GM10847 (cell line): ENCODE data around the gene HOOK1.

Experiments used
- POLR2A ChIP-seq: IDR thresholded peaks from 2 replicates; pipeline ENCODE4 v1.6.1; 2011; ENCODE audit not compliant: insufficient read length; ENCODE audit errors: extremely low read depth

HOOK1 gene

GRCh38 chr1:59804301-59804700 lies 10.4 kb upstream of the HOOK1 start:
- TF ChIP-seq POLR2A: no peak

DNA sequence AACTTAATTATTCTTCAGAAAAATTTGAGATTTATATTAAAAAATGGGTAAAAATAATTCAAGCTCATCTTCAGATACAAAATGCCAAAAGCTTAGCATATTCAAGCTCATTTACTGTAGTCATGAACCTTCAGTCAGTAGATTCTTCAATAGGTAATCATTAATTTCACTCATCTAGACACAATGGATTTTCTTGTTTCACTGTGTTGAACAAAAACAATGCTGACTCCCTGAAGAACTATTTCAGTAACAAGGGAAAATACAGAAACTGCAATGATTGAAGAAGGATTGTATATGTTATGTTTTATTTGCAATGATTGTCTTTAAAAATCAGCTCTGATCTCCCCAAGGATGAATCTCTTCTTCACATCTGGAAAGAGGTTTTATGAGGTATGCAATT lies 9.2 kb upstream of the HOOK1 start:
- TF ChIP-seq POLR2A: no peak

GRCh38 chr1:59814180-59814900 lies 409 bp upstream of the HOOK1 start:
- peak; percentile 68 for TF ChIP-seq POLR2A

DNA sequence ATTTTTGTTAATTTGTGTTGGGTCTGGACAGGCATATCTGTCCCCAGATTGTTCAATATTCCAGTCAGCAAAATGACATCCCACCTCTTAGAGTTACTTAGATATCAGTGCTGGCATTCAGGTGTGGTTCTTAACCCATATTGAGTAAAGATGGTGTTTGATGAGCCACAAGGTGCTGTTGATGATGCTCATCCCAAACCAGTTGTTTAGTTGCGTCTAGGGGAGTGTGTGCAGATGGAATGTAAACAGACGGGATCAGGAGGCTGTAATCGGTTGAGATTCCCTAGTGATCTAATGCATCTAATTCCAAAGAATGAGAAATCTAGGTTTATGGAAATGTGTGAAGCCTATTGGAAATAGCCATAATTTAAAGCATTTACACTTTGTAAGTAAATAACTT lies 1.1 kb downstream of the HOOK1 start:
- TF ChIP-seq POLR2A: no peak

GRCh38 chr1:59816318-59816878 lies 1.6 kb downstream of the HOOK1 start:
- no peak for TF ChIP-seq POLR2A

DNA sequence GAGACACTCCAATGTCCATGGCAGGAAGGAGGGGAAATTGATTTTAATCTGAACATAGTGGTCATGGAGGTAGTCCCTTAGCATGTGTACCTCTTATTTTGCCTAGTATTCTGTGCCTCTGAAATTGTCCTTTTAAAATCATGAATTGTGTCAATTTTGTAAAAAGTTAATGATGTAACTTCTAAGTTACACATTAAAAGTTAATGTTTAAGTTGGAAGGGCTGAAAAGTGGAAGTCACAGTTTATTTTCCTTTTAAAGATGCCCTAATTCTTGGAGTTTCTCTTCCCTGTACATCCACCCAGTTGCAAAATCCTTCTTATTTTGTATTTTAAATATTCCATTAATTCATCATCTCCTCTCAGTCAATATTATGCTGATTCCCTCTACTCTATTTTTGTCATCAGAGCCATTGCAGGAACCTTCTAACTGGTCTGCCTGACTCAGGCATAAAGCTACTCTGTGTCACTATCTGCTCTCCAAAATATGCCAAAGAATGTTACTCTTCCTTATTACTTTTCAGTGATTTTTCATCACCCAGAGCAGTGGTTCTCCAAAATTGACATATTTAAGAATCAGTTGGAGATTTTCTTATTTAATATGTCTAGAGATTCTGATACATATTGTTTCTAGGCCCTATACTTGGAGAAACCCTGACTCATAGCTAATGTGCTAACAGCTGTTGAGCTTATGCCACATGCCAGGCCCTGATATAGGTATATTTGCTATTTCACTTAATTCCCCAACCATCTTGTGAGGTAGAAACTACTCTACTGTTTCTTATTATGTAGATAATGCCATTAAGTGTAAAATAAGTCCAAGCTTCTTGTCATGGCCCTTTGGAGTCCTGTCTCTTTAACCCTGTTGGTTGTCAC lies 5.1 kb downstream of the HOOK1 start:
- no peak for TF ChIP-seq POLR2A

- no peak for TF ChIP-seq POLR2A
These were observed 12.4 kb downstream of the HOOK1 start for GRCh38 chr1:59827055-59827643.

- TF ChIP-seq POLR2A: no peak
These were observed 13.4 kb downstream of the HOOK1 start for GRCh38 chr1:59828160-59828559.

GRCh38 chr1:59831529-59831928 lies 16.8 kb downstream of the HOOK1 start:
- no peak for TF ChIP-seq POLR2A

DNA sequence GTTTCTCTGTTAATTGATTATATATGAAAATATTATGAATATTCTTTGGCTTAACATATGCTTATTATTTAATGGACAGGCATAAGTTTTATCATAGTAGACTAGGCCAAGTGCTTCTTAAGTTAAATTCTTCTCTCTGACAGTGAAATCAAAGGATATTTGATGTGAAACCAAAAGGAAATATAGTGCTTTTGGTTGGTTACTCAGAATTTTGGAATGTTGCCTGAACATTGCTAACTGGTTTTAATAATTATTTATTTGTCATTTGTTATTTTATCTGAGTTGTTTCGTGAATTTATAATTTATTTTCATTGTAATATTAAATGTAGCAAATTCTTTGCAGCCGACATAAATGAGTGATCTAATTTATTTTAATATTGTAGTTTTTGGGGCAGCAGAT lies 18.3 kb downstream of the HOOK1 start:
- no peak for TF ChIP-seq POLR2A

GRCh38 chr1:59833991-59834390 lies 19.2 kb downstream of the HOOK1 start:
- TF ChIP-seq POLR2A: no peak

DNA sequence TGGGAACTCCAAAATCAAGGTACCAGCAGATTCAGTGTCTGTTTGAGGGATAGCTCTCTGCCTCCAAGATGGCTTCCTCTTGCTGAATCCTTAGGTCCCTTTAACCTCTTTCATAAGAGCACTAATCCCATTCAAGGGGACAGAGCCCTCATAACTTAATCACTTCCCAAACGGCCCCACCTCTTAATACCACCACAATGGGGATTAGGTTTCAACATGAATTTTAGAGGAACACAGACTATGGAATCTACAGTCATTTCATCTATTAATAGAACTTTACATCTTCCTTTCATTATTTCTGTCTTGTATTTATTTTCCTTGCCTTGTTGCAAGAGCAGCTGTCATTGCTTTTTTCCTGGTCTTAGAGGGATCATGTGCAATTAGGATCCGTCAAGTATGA lies 30.3 kb downstream of the HOOK1 start:
- no peak for TF ChIP-seq POLR2A

DNA sequence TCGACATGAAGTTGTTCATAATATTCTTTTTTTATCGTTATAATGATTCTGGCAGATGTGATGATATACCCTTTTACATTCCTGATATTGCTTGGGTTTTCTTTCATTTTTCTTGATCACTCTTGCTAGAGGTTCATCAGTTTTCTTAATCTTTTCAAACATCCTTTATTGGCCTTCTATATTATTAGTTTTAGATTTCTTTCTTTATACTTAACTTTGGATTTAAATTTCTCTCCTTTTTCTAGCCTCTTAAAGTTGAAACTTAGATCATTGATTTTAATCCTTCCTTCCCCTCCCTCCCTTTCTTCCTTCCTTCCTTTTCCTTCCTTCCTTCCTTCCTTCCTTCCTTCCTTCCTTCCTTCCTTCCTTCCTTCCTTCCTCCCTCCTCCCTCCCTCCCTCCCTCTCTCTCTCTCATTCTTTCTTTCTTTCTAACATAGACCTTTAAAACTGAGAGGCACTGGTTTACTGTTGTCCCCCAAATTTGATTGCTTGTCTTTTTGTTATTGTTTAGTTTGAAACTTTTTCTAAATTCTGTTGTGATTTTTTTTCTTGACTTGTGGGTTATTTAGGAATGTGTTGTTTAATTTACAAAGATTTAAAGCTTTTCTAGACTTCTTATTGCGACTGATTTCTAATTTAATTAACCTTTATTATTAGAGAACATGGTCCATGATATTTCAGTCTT lies 31.6 kb downstream of the HOOK1 start:
- TF ChIP-seq POLR2A: no peak

DNA sequence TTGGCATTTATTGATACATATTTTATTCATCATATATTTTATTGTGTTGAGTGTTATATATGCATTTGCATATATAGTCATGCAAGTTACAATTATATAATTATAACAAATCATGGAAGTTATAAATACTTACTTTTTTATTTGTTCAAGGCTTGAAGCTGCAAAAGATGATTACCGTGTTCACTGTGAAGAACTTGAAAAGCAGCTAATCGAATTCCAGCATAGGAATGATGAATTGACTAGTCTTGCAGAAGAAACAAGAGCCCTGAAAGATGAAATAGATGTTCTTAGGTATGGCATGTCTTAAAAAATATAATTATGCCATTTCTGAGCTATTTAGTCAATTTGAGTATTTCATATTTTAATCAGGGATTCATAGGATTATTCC lies 32.1 kb downstream of the HOOK1 start:
- TF ChIP-seq POLR2A: no peak

GRCh38 chr1:59852117-59852516 lies 37.4 kb downstream of the HOOK1 start:
- no peak for TF ChIP-seq POLR2A
